ENCODE results near the gene POGZ. TPM values are rescaled to one million over a fixed set of nuclear protein-coding genes. Genes with fewer than 3 reads are reported as not detected.
A peak's percentile ranks its signal among the peaks of the same experiment; 100 is the strongest.

POGZ gene
- total RNA-seq, 1 experiment from 2014 or later = 76.0 TPM

DNA sequence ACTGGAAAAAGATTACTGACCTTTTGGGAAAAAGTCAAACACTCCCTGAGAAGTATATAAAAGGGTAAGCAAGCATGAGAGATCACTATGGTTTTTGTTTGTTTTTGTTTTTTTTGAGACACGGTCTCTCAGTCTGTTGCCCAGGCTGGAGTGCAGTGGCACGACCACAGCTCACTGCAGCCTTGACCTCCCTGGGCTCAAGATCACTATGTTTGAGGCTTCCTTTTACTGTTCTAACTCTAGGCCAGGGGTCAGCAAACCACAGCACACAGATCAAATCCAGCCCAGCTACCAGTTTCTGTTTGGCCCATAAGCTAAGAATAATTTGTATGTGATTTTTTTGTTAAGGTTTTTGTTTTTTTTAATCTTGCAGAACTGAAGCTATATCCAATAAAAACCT is 34.2 kb downstream of the POGZ start:
- H3K4me1 ChIP-seq (ENCODE audit: control insufficient read depth, insufficient read depth, low read length) = no peaks in the 10 kb centered on the region
- H3K4me3 ChIP-seq (ENCODE audit: low read depth in 2 of 2, low read length in 2 of 2) = no peak overlapping the region
- H3K36me3 ChIP-seq (ENCODE audit: control insufficient read depth, insufficient read depth, low read length) = peaks cover 34% of the 10 kb centered on the region
- intact Hi-C loops (cut with micrococcal nuclease; ENCODE audit: unreplicated experiment) (no loop called here), in situ Hi-C loops (cut with HindIII; ENCODE audit: low pct_unique_long_range_greater_than_20kb, low sequenced_read_pairs) (no loop called here)
- no peak overlapping the region for H3K27ac ChIP-seq (ENCODE audit: low read length)
- CTCF ChIA-PET = interaction anchor here (0.7 kb wide), 1 partner anchor 192 kb away, joined by 4 read pairs; no protein-coding TSS in a partner anchor
- TSS peak; percentile 15 for BruUV-seq (replicated peaks)
- no peaks in the 10 kb centered on the region for H3K9me3 ChIP-seq (ENCODE audit: control insufficient read depth, insufficient read depth, low read depth, low read length)
- DNase-seq (ENCODE audit: low read depth, low spot score) (no peak), ATAC-seq (no peak)
- H3K27me3 ChIP-seq (ENCODE audit: control insufficient read depth, insufficient read depth, low read length) = no peaks in the 10 kb centered on the region
- POLR2A ChIA-PET = interaction anchor here (0.7 to 1.1 kb wide), 2 partner anchors 22 kb away, joined by 4 read pairs; no protein-coding TSS in a partner anchor
- TF ChIP-seq REST (IDR thresholded peaks at IDR 0.05; ENCODE audit: insufficient read depth in 1 of 2, low read depth in 2 of 2, low read length in 1 of 2) = no peak

DNA sequence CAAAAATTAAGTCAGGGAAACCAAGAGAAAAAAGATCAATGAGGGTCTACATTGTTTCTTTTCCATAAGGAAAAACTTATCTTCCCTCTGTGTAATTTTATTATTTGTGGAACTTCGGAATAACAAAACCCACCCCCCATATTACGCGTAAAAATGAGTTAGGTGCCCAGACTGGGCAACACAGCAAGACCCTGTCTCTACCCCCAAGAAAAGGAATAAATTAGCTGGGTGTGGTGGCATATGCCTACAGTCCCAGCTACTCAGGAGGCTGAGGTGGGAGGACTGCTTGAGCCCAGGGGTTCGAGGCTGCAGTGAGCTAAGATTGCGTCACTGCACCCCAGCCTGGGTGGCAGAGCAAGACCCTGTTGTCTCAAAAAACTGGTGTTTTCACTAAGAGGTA is 39.5 kb downstream of the POGZ start:
- in situ Hi-C loops (cut with HindIII; ENCODE audit: low pct_unique_long_range_greater_than_20kb, low sequenced_read_pairs) (no loop called here), intact Hi-C loops (cut with micrococcal nuclease; ENCODE audit: unreplicated experiment) (no loop called here)
- CTCF ChIA-PET = no interaction called here

DNA sequence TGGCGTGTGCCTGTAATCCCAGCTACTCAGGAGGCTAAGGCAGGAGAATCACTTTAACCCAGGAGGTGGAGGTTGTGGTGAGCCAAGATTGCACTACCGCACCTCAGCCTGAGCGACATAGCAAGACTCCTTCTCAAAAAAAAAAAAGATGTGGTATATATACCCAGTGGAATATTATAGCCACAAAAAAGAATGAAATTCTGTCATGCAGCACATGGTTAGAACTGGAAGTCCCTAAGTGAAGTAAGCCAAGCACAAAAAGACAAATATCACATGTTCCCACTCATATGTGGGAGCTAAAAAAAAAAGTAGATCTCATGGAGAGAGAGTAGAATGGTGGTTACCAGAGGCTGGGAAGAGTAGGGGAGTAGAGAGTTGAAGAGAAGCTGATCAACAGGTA is 41.2 kb downstream of the POGZ start:
- Histone ChIP-seq H3K4me1 (ENCODE audit: control insufficient read depth, insufficient read depth, low read length) (no peaks in the 10 kb centered on the region), H3K27me3 (ENCODE audit: control insufficient read depth, insufficient read depth, low read length) (no peaks in the 10 kb centered on the region), H3K27ac (ENCODE audit: low read length) (no peak overlapping the region), H3K4me3 (ENCODE audit: low read depth in 2 of 2, low read length in 2 of 2) (no peak overlapping the region), H3K9me3 (ENCODE audit: control insufficient read depth, insufficient read depth, low read depth, low read length) (no peaks in the 10 kb centered on the region), H3K36me3 (ENCODE audit: control insufficient read depth, insufficient read depth, low read length) (peaks cover 12% of the 10 kb centered on the region; the same call in 1 of the 2 replicates)
- ChIA-PET CTCF (interaction anchor here (0.6 kb wide), 1 partner anchor 320 kb away, joined by 4 read pairs; no protein-coding TSS in a partner anchor), POLR2A (interaction anchor here (0.6 kb wide), 1 partner anchor 11 kb away, joined by 5 read pairs; no protein-coding TSS in a partner anchor)
- TF ChIP-seq TCF7L2 (IDR thresholded peaks at IDR 0.05; ENCODE audit: low read depth, low read length) = no peak
- no peak for TF ChIP-seq POLR2AphosphoS5 (IDR thresholded peaks at IDR 0.05; ENCODE audit: low read depth, low read length)
- TF ChIP-seq REST (IDR thresholded peaks at IDR 0.05; ENCODE audit: insufficient read depth in 1 of 2, low read depth in 2 of 2, low read length in 1 of 2) = no peak
- TF ChIP-seq CTCF (IDR thresholded peaks at IDR 0.05) = no peak
- TF ChIP-seq SIN3A (IDR thresholded peaks at IDR 0.05; ENCODE audit: borderline replicate concordance, insufficient read depth, low read depth, low read length) = no peak
- intact Hi-C loops (cut with micrococcal nuclease; ENCODE audit: unreplicated experiment) (no loop called here), in situ Hi-C loops (cut with HindIII; ENCODE audit: low pct_unique_long_range_greater_than_20kb, low sequenced_read_pairs) (no loop called here)
- no TSS peak for BruUV-seq (replicated peaks)
- DNase-seq (ENCODE audit: low read depth, low spot score) (no peak), ATAC-seq (no peak)

More for the DNA sequence above, 39.5 kb downstream of the POGZ start:
- Histone ChIP-seq H3K9me3 (ENCODE audit: control insufficient read depth, insufficient read depth, low read depth, low read length) (no peaks in the 10 kb centered on the region), H3K36me3 (ENCODE audit: control insufficient read depth, insufficient read depth, low read length) (peaks cover 19% of the 10 kb centered on the region), H3K4me1 (ENCODE audit: control insufficient read depth, insufficient read depth, low read length) (no peaks in the 10 kb centered on the region), H3K27me3 (ENCODE audit: control insufficient read depth, insufficient read depth, low read length) (no peaks in the 10 kb centered on the region), H3K4me3 (ENCODE audit: low read depth in 2 of 2, low read length in 2 of 2) (no peak overlapping the region), H3K27ac (ENCODE audit: low read length) (no peak overlapping the region)
- no TSS peak for BruUV-seq (replicated peaks)
- POLR2A ChIA-PET = interaction anchor here (0.6 kb wide), 1 partner anchor 382 kb away, joined by 3 read pairs; no protein-coding TSS in a partner anchor
- no peak for DNase-seq (ENCODE audit: low read depth, low spot score)
- TF ChIP-seq SIN3A (IDR thresholded peaks at IDR 0.05; ENCODE audit: borderline replicate concordance, insufficient read depth, low read depth, low read length) (no peak), CTCF (IDR thresholded peaks at IDR 0.05) (no peak)
- no peak for ATAC-seq
